GM18511 (cell line): ENCODE results near the gene C1QTNF8.

Source experiments
- ATAC-seq: cut with Tn5 transposase; IDR thresholded peaks from one replicate; pipeline ENCODE4 v1.9.1; 2021; ENCODE audit warnings: mild to moderate bottlenecking, moderate library complexity; ENCODE audit not compliant: unreplicated experiment

The C1QTNF8 gene

GRCh38 chr16:1127971-1128715, 32.1 kb upstream of the C1QTNF8 start:
- ATAC-seq, result no peak

- ATAC-seq, result no peak
These were observed 31.1 kb upstream of the C1QTNF8 start for GRCh38 chr16:1127101-1127500.

GRCh38 chr16:1126586-1126985, 30.5 kb upstream of the C1QTNF8 start:
- no peak for ATAC-seq

GRCh38 chr16:1126044-1126443, 30.0 kb upstream of the C1QTNF8 start:
- no peak for ATAC-seq

GRCh38 chr16:1125471-1125870, 29.4 kb upstream of the C1QTNF8 start:
- no peak for ATAC-seq

GRCh38 chr16:1124795-1125194, 28.8 kb upstream of the C1QTNF8 start:
- ATAC-seq, result no peak

GRCh38 chr16:1124291-1124690, 28.2 kb upstream of the C1QTNF8 start:
- ATAC-seq, result no peak

GRCh38 chr16:1123525-1124230, 27.6 kb upstream of the C1QTNF8 start:
- no peak for ATAC-seq

GRCh38 chr16:1122398-1122765, 26.3 kb upstream of the C1QTNF8 start:
- ATAC-seq, result no peak

GRCh38 chr16:1121601-1122397, 25.8 kb upstream of the C1QTNF8 start:
- ATAC-seq, result no peak

- no peak for ATAC-seq
These were observed 25.0 kb upstream of the C1QTNF8 start for GRCh38 chr16:1121009-1121408.

- no peak for ATAC-seq
These were observed 24.5 kb upstream of the C1QTNF8 start for GRCh38 chr16:1120577-1120941.

- ATAC-seq, result no peak
These were observed 23.9 kb upstream of the C1QTNF8 start for GRCh38 chr16:1119766-1120576.

GRCh38 chr16:1119129-1119528, 23.1 kb upstream of the C1QTNF8 start:
- no peak for ATAC-seq

GRCh38 chr16:1117926-1118325, 21.9 kb upstream of the C1QTNF8 start:
- no peak for ATAC-seq

GRCh38 chr16:1117176-1117900, 21.3 kb upstream of the C1QTNF8 start:
- ATAC-seq, result no peak

- no peak for ATAC-seq
These were observed 20.6 kb upstream of the C1QTNF8 start for GRCh38 chr16:1116693-1117077.

- ATAC-seq, result no peak
These were observed 18.0 kb upstream of the C1QTNF8 start for GRCh38 chr16:1113889-1114526.

GRCh38 chr16:1113489-1113888, 17.4 kb upstream of the C1QTNF8 start:
- no peak for ATAC-seq
